GM23338 (cell line): ENCODE measurements around the gene EGLN2. TPM values are rescaled to one million over a fixed set of nuclear protein-coding genes. Genes with fewer than 3 reads are reported as not detected.

ENCODE experiments used
- ATAC-seq: fragments of 200-7000 bp; cut with Tn5 transposase; 3 replicates; pipeline ENCODE4 v1.9.1; 2020
- DNase-seq: peaks from one replicate; pipeline ENCODE4 v3.0.0-alpha.2; 2015; ENCODE audit warnings: low spot score
- H2AFZ ChIP-seq: fragments of 200-600 bp; sonication (generic); 2 replicates; pipeline ENCODE4 v1.8.0; 2016; ENCODE audit warnings: antibody characterized with exemption, mild to moderate bottlenecking, moderate library complexity
- H3F3A ChIP-seq: fragments of 200-600 bp; sonication (generic); replicated peaks from 2 replicates; pipeline ENCODE4 v1.8.0; 2017; ENCODE audit warnings: antibody characterized with exemption, mixed run types, low read depth
- H3K27ac ChIP-seq: fragments of 200-600 bp; sonication (generic); 2 replicates; pipeline ENCODE4 v1.6.1; 2016; ENCODE audit warnings: low read depth
- H3K27me3 ChIP-seq: fragments of 200-600 bp; sonication (generic); 2 replicates; pipeline ENCODE4 v1.8.0; 2016; ENCODE audit warnings: mild to moderate bottlenecking, mixed run types, moderate library complexity; ENCODE audit not compliant: insufficient read depth
- H3K36me3 ChIP-seq: fragments of 200-600 bp; sonication (generic); 2 replicates; pipeline ENCODE4 v1.8.0; 2016; ENCODE audit warnings: mild to moderate bottlenecking; ENCODE audit not compliant: insufficient read depth
- H3K4me1 ChIP-seq: fragments of 200-600 bp; sonication (generic); 2 replicates; pipeline ENCODE4 v1.8.0; 2016; ENCODE audit warnings: mild to moderate bottlenecking, moderate library complexity; ENCODE audit not compliant: insufficient read depth
- H3K4me2 ChIP-seq: fragments of 200-600 bp; sonication (generic); 2 replicates; pipeline ENCODE4 v1.7.1; 2017; ENCODE audit warnings: mixed run types
- H3K4me3 ChIP-seq: fragments of 200-600 bp; sonication (generic); 2 replicates; pipeline ENCODE4 v1.6.1; 2016; ENCODE audit warnings: mixed run types
- H3K79me2 ChIP-seq: fragments of 200-600 bp; sonication (generic); replicated peaks from 2 replicates; pipeline ENCODE4 v1.8.0; 2017; ENCODE audit warnings: mild to moderate bottlenecking; ENCODE audit not compliant: insufficient read depth
- H3K9me2 ChIP-seq: fragments of 200-600 bp; sonication (generic); 2 replicates; pipeline ENCODE4 v1.8.0; 2017; ENCODE audit not compliant: insufficient read depth
- H4K20me1 ChIP-seq: fragments of 200-600 bp; sonication (generic); replicated peaks from 2 replicates; pipeline ENCODE4 v1.8.0; 2017; ENCODE audit warnings: mild to moderate bottlenecking; ENCODE audit not compliant: insufficient read depth
- H3K27ac Mint-ChIP-seq: 2 replicates; pipeline ENCODE4 v1.8.0; 2020; ENCODE audit warnings: inconsistent platforms, mild to moderate bottlenecking, moderate library complexity, mixed read lengths
- H3K27me3 Mint-ChIP-seq: 3 replicates; pipeline ENCODE4 v1.8.0; 2022; ENCODE audit warnings: low read depth, mild to moderate bottlenecking, moderate library complexity, mixed read lengths, inconsistent platforms; ENCODE audit not compliant: insufficient read depth, poor library complexity
- H3K36me3 Mint-ChIP-seq: 3 replicates; pipeline ENCODE4 v1.8.0; 2021; ENCODE audit warnings: low read depth, mild to moderate bottlenecking, inconsistent platforms, moderate library complexity, mixed read lengths
- H3K4me1 Mint-ChIP-seq: 3 replicates; pipeline ENCODE4 v1.8.0; 2020; ENCODE audit warnings: mild to moderate bottlenecking, inconsistent platforms, mixed read lengths
- H3K4me3 Mint-ChIP-seq: 3 replicates; pipeline ENCODE4 v1.8.0; 2021; ENCODE audit warnings: moderate library complexity, mild to moderate bottlenecking, inconsistent platforms, mixed read lengths
- H3K9me3 Mint-ChIP-seq: 3 replicates; pipeline ENCODE4 v1.8.0; 2020; ENCODE audit warnings: moderate library complexity, mild to moderate bottlenecking, inconsistent platforms, mixed read lengths
- CREB1 ChIP-seq: fragments of 250-450 bp; sonication (Bioruptor Pico); IDR thresholded peaks from 2 replicates; pipeline ENCODE4 v1.5.0; 2020; ENCODE audit warnings: low read depth, mild to moderate bottlenecking, moderate library complexity
- ZNF331 ChIP-seq: fragments of 250-450 bp; sonication (Bioruptor Pico); IDR thresholded peaks from 2 replicates; pipeline ENCODE4 v1.5.0; 2020; ENCODE audit warnings: low read depth, mild to moderate bottlenecking, moderate library complexity
- ZNF462 ChIP-seq: fragments of 250-450 bp; sonication (Bioruptor Pico); IDR thresholded peaks from 2 replicates; pipeline ENCODE4 v1.5.0; 2020; ENCODE audit warnings: mild to moderate bottlenecking, moderate library complexity
- polyA plus RNA-seq: library from polyadenylated mRNA; unstranded; fragments of >200 nt; fragmentation: Nextera tagmentation; extraction: Ambion mirVana; gene quantifications from 2 replicates; pipeline ENCODE4 v1.2.1, GENCODE V29; 2016
- total RNA-seq: library from RNA; depleted of rRNA; stranded (reverse); fragments of >200 nt; shearing (Covaris generic); gene quantifications from 2 replicates; pipeline ENCODE4 v1.2.3, GENCODE V29; 2014
- TF ChIP-seq, protein P1 (sequence below): IDR thresholded peaks from one replicate; pipeline ENCODE4 v1.6.1; 2018; ENCODE audit warnings: antibody characterized with exemption; ENCODE audit not compliant: unreplicated experiment

EGLN2 gene
- total and polyA plus RNA-seq, 2 experiments from 2014 or later, result 59.9 to 118 TPM

DNA sequence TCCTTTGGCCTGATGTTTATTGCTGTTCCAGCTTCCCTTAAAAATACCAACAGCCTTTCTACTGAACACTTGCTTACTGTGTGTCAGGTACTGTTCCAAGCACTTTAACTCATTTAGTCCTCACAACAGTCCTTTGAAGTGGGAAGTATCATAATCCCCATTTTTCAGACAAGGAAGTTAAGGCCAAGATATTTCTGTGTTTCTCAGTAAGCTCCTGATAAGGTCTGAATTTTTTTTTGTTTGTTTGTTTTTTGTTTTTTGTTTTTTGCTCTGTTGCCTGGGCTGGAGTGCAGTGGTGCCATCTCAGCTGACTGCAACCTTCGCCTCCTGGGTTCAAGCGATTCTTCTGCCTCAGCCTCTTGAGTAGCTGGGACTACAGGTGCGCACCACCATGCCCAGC, 40.5 kb upstream of the EGLN2 start:
- no peak for DNase-seq
- Mint-ChIP-seq H3K4me1 (peaks cover 14% of the 10 kb centered on the region), H3K4me3 (no peak overlapping the region), H3K36me3 (peaks cover 95% of the 10 kb centered on the region), H3K27me3 (peaks cover 2% of the 10 kb centered on the region), H3K9me3 (no peaks in the 10 kb centered on the region), H3K27ac (0 out of 2 replicates have a peak overlapping the region, but pooled peaks have one; percentile 29)
- Histone ChIP-seq H4K20me1 (peaks cover 73% of the 10 kb centered on the region), H2AFZ (no peak overlapping the region), H3K27me3 (no peaks in the 10 kb centered on the region), H3K36me3 (peaks cover 71% of the 10 kb centered on the region), H3K4me2 (no peak overlapping the region), H3F3A (peaks cover 51% of the 10 kb centered on the region), H3K79me2 (peaks cover 71% of the 10 kb centered on the region), H3K4me1 (peaks cover 8% of the 10 kb centered on the region; the same call in 1 of the 2 replicates), H3K4me3 (no peak overlapping the region), H3K27ac (no peak overlapping the region), H3K9me2 (no peaks in the 10 kb centered on the region)
- ATAC-seq, result no peak
- TF ChIP-seq, protein P1, sequence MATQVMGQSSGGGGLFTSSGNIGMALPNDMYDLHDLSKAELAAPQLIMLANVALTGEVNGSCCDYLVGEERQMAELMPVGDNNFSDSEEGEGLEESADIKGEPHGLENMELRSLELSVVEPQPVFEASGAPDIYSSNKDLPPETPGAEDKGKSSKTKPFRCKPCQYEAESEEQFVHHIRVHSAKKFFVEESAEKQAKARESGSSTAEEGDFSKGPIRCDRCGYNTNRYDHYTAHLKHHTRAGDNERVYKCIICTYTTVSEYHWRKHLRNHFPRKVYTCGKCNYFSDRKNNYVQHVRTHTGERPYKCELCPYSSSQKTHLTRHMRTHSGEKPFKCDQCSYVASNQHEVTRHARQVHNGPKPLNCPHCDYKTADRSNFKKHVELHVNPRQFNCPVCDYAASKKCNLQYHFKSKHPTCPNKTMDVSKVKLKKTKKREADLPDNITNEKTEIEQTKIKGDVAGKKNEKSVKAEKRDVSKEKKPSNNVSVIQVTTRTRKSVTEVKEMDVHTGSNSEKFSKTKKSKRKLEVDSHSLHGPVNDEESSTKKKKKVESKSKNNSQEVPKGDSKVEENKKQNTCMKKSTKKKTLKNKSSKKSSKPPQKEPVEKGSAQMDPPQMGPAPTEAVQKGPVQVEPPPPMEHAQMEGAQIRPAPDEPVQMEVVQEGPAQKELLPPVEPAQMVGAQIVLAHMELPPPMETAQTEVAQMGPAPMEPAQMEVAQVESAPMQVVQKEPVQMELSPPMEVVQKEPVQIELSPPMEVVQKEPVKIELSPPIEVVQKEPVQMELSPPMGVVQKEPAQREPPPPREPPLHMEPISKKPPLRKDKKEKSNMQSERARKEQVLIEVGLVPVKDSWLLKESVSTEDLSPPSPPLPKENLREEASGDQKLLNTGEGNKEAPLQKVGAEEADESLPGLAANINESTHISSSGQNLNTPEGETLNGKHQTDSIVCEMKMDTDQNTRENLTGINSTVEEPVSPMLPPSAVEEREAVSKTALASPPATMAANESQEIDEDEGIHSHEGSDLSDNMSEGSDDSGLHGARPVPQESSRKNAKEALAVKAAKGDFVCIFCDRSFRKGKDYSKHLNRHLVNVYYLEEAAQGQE, result no peak
- TF ChIP-seq CREB1 (CRISPR knock-in tag) (no peak), ZNF462 (CRISPR knock-in tag) (no peak), ZNF331 (CRISPR knock-in tag) (no peak)
